Activated B cell treated with CpG ODN at 0.5 μM for 24 hours (primary cell): Measurements from ENCODE around the gene RANBP6. TPM values are rescaled to one million over a fixed set of nuclear protein-coding genes. Genes with fewer than 3 reads are reported as not detected.
A peak's percentile ranks its signal among the peaks of the same experiment; 100 is the strongest.

Source experiments
- ATAC-seq: fragments of 200-7000 bp; cut with Tn5 transposase; one replicate; pipeline ENCODE4 v1.10.0; 2021; ENCODE audit warnings: low read depth, mild to moderate bottlenecking, moderate library complexity
- CTCF ChIA-PET: fragments of 350-600 bp; sonication (Branson Sonifier 250); formaldehyde crosslinking; loops from one replicate; lab custom pipeline; 2021; ENCODE audit warnings: antibody characterized with exemption; lab: Charles Lee
- POLR2A ChIA-PET: fragments of 350-600 bp; sonication (Branson Sonifier 250); formaldehyde crosslinking; loops from one replicate; lab custom pipeline; 2021; ENCODE audit warnings: antibody characterized with exemption; lab: Charles Lee
- DNase-seq: peaks from one replicate; pipeline ENCODE4 v3.0.0; 2022
- H3K27ac Mint-ChIP-seq: one replicate; pipeline ENCODE4 v1.8.0; 2020; ENCODE audit warnings: mixed read lengths
- H3K27me3 Mint-ChIP-seq: one replicate; pipeline ENCODE4 v1.8.0; 2021; ENCODE audit warnings: mixed read lengths
- H3K36me3 Mint-ChIP-seq: one replicate; pipeline ENCODE4 v1.8.0; 2021; ENCODE audit warnings: low read depth, mixed read lengths
- H3K4me1 Mint-ChIP-seq: one replicate; pipeline ENCODE4 v1.8.0; 2021; ENCODE audit warnings: mixed read lengths
- H3K4me3 Mint-ChIP-seq: one replicate; pipeline ENCODE4 v1.8.0; 2020; ENCODE audit warnings: mild to moderate bottlenecking, mixed read lengths
- H3K9me3 Mint-ChIP-seq: one replicate; pipeline ENCODE4 v1.8.0; 2020; ENCODE audit warnings: mixed read lengths
- CTCF ChIP-seq: fragments of 200-600 bp; IDR thresholded peaks from one replicate; pipeline ENCODE4 v1.8.0; 2022; ENCODE audit warnings: antibody characterized with exemption, mild to moderate bottlenecking
- intact Hi-C: fragments of 100-400 bp; cut with micrococcal nuclease; formaldehyde crosslinking; loops from one replicate; pipeline ENCODE4 v1.15.1; 2024
- total RNA-seq: library from RNA; stranded (reverse); gene quantifications from 2 replicates; pipeline ENCODE4 v1.2.3, GENCODE V29; 2022

RANBP6 gene
- total RNA-seq, 1 donor from 2014 or later: 22.5 TPM

- ATAC-seq (no peak), DNase-seq (no peak)
- no peak for TF ChIP-seq CTCF
- intact Hi-C loops: loop anchor here (5.0 to 10.0 kb wide), 2 partner anchors 36 to 94 kb away; no protein-coding TSS in a partner anchor
- Mint-ChIP-seq H3K4me1 (peaks cover 11% of the 10 kb centered on the region), H3K27me3 (no peaks in the 10 kb centered on the region), H3K4me3 (no peak overlapping the region), H3K9me3 (no peaks in the 10 kb centered on the region), H3K36me3 (peaks cover 48% of the 10 kb centered on the region), H3K27ac (peak overlapping the region; percentile 72)
- CTCF ChIA-PET: interaction anchor here (1.0 kb wide), 1 partner anchor 91 kb away, joined by 3 read pairs; no protein-coding TSS in a partner anchor
- POLR2A ChIA-PET: no interaction called here
Observed at GRCh38 chr9:5978523-5978922, 36.9 kb downstream of the RANBP6 start.

- DNase-seq: no peak
- H3K4me3 Mint-ChIP-seq: no peak overlapping the region
- no peaks in the 10 kb centered on the region for H3K9me3 Mint-ChIP-seq
- intact Hi-C loops: loop anchor here (2.0 to 10.0 kb wide), 3 partner anchors 14 to 92 kb away; no protein-coding TSS in a partner anchor
- ChIA-PET POLR2A (interaction anchor here (0.7 to 1.2 kb wide), 2 partner anchors 31 to 89 kb away, joined by 4 read pairs; a partner anchor contains a TSS), CTCF (interaction anchor here (0.7 to 1.8 kb wide), 3 partner anchors 76 to 1019 kb away, joined by 3 to 9 read pairs (median 4); no protein-coding TSS in a partner anchor)
- peaks cover 16% of the 10 kb centered on the region for H3K4me1 Mint-ChIP-seq
- peak overlapping the region; percentile 50 for H3K27ac Mint-ChIP-seq
- TF ChIP-seq CTCF: no peak
- H3K27me3 Mint-ChIP-seq: no peaks in the 10 kb centered on the region
- H3K36me3 Mint-ChIP-seq: peaks cover 52% of the 10 kb centered on the region
- no peak for ATAC-seq
Observed at GRCh38 chr9:5976674-5977397, 38.6 kb downstream of the RANBP6 start.

- H3K36me3 Mint-ChIP-seq: peaks cover 65% of the 10 kb centered on the region
- no peak overlapping the region for H3K4me3 Mint-ChIP-seq
- no peaks in the 10 kb centered on the region for H3K27me3 Mint-ChIP-seq
- no peak overlapping the region for H3K27ac Mint-ChIP-seq
- ATAC-seq: peak; percentile 28
- POLR2A ChIA-PET: no interaction called here
- CTCF ChIA-PET: no interaction called here
- TF ChIP-seq CTCF: no peak
- no peaks in the 10 kb centered on the region for H3K9me3 Mint-ChIP-seq
- peaks cover 10% of the 10 kb centered on the region for H3K4me1 Mint-ChIP-seq
- no peak for DNase-seq
- intact Hi-C loops: loop anchor here (10.0 kb wide), 1 partner anchor 87 kb away; no protein-coding TSS in a partner anchor
Observed at GRCh38 chr9:5971740-5972139, 43.7 kb downstream of the RANBP6 start.

Other genes starting within 250 kb of the RANBP6 start
- 7.3 and 7.5 TPM in 2 replicates for gene ERMP1, start 182.5 kb downstream of the RANBP6 start, total RNA-seq
- gene MLANA, start 124.7 kb downstream of the RANBP6 start, total RNA-seq: not detected in 2 replicates
- gene IL33, start 200.2 kb upstream of the RANBP6 start, total RNA-seq: not detected in 2 replicates